Right renal pelvis (tissue), 4 donors: ENCODE data around the gene MLN. TPM values are rescaled to one million over a fixed set of nuclear protein-coding genes. Genes with fewer than 3 reads are reported as not detected.
"Not testable (repeated sequence)": the region's sequence is repeated elsewhere in the genome, so short reads cannot be mapped to it uniquely, and the experiment has no call there.

ENCODE experiments used
- DNase-seq, 4 donors: peaks; one replicate each; pipeline ENCODE4 v3.0.0-alpha.2; 2013; ENCODE audit warnings: low read depth in 4 of 4, low spot score in 3 of 4, missing footprints in 1 of 4
- polyA plus RNA-seq, 4 donors: library from polyadenylated mRNA; unstranded; fragments of 120-200 nt; gene quantifications; one replicate each; pipeline ENCODE4 v1.2.1, GENCODE V29; 2013; ENCODE audit not compliant: insufficient read length in 4 of 4

The MLN gene
- polyA plus RNA-seq, 4 donors, result 1.0 to 2.6 (median 1.3) TPM

GRCh38 chr6:33836806-33837469 lies 33.1 kb upstream of the MLN start:
- no peak for DNase-seq

GRCh38 chr6:33834401-33835392 lies 30.9 kb upstream of the MLN start:
- DNase-seq, result no peak

DNA sequence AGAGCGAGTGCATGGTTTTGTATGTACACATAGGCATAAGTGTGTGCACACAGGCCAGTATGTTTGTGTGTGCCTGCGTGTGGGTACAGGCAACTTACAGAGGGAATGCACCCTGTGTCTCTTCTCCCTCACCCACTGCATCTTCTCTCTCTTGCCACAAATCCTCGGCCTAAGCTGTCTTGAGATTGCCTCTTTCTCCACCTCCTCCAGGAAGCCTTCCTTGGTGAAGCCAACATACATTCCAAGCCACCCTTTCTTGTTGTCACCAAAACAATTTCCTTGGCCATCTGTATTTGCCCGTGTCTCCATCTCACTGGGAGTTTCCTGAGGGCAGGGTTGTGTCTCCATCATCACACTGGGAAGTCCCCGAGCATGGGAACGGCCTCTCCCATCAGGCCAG lies 29.8 kb upstream of the MLN start:
- no peak for DNase-seq

- not testable (repeated sequence) for DNase-seq
Measured at GRCh38 chr6:33832831-33833230, 29.0 kb upstream of the MLN start.

GRCh38 chr6:33831725-33832124 lies 27.9 kb upstream of the MLN start:
- DNase-seq, result not testable (repeated sequence)

DNA sequence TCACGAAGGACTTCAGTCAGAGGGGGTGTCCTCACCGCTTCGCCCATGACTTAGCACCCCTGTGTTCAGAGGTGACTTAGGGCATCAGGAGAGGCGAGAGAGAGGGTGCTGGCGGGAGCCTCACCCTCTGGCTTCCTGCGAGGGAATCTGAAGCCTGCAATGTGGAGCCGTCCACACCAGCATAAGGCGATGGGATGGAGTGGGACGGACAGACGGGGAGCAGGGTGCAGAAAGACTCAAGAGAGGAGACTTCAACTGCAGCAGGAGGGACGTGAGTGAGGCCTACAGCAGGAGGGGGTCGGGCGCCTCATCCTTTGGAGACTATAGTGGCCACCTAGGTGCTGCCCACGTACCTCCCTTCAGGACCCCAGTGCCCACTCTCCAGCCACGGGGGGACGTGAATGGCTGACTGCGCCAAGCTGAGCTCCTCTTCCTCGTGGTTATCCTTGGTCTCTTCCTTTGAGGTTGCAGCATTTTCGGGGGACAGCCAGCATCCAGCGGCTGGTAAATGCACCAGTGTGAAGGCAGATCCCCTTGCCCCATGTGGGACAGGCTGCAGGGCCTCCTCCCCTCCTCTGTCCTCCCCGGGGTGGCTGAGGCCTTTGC lies 26.9 kb upstream of the MLN start:
- no peak for DNase-seq

GRCh38 chr6:33828764-33829731 lies 25.2 kb upstream of the MLN start:
- DNase-seq, result no peak

GRCh38 chr6:33828452-33828763 lies 24.6 kb upstream of the MLN start:
- no peak for DNase-seq

DNA sequence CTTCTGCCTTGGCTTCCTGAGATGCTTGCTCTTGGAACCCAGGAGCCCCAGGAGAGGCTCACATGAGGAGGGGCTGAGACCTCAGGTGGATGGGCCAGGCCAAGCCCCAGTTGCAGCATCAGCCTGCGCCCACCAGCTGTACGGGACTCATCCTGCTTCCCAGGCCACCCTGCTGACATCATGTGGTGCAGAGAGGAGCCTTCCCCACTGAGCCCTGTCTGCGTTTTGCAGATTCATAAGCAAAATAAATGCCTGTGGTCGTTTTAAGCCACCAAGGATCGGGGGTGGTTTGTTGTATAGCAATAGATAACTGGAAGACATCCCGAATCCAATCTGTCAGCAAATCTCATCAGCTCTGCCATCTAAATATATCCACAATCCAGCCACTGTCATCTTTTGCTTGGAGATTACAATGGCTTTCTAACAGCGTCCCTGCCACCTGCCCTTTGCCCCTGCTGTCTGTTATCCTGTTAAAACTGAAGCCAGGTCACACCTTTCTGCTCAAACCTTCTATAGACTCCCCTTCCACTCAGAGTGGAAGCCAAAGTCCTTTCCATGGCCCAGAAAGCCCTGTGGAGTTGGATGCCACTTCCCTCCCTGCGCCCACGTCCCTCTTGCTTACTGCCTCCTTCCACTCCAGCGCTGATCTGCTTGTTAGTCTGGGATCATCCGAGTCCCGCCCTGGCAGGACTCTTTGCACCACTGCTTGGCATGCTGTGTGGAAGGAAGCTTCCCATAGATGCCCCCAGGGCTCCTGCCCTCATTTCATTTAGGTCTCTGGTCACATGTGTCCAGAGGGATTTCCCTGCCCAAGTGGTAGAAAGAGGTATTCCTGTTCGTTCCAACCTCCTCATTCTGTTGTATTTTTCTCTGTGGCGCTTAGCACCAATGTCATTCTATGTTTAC lies 24.0 kb upstream of the MLN start:
- DNase-seq, result no peak

- DNase-seq, result no peak
Measured at GRCh38 chr6:33826537-33826936, 22.7 kb upstream of the MLN start.

GRCh38 chr6:33824461-33825154 lies 20.8 kb upstream of the MLN start:
- DNase-seq, result no peak

DNA sequence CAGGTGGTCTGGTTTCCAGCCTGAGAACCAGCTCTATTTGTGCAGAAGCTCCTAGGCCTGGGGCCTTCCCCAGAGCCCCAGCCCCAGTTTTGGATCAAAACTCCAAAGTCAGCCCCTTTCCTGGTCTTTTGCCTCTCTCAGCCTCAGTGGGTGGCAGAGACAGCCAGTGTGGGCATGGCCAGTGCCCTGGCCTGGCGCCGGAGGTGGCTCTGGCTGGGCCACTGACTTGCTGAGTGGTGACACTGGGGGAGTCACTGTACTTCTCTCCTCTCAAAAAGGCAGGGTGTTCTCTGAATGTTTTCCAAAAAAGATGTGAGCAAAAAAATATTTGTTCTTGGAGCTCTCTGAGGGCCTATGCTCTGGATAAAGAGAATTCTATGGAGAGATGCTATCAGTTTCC lies 20.0 kb upstream of the MLN start:
- DNase-seq, result no peak

DNA sequence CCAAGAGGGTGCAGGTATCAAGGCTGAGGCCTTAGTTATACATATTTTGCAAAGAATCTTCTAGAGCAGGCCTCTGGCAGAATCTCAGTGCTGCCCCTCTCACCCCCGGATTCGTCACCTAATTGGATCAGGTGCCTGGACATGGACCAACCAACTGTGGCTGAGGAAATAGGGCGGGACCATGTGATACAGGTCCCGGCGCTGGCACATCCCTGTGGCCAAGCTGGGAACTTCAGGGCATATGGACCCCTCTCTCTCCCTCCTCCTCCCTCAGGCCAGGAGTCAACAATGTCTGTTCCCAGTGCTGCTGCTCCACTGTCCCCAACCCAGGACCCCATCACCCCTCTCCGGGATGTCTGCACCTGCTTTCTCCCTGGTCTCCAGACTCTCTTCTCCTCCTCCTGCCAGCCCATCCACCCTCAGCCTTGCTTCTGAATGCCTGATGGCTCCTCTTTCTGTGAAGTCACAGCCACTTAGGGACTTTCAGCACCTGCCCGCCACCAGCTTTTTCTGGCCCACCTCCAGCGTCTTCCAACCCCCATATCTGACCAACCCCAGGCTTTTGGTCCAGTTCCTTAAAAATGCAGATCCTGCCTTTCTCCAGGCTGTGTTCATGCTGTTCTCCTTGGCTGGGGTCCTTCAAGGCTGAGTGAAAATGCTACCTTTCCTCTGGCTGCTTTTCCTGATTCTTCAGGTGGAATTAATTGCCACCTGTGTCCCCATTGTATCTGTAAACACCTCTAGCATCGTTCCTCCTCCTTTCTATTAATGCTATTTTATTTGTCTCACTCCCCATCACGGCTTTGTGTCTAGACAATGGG lies 19.0 kb upstream of the MLN start:
- no peak for DNase-seq

- DNase-seq, result no peak
Measured at GRCh38 chr6:33820784-33821520, 17.1 kb upstream of the MLN start.

DNA sequence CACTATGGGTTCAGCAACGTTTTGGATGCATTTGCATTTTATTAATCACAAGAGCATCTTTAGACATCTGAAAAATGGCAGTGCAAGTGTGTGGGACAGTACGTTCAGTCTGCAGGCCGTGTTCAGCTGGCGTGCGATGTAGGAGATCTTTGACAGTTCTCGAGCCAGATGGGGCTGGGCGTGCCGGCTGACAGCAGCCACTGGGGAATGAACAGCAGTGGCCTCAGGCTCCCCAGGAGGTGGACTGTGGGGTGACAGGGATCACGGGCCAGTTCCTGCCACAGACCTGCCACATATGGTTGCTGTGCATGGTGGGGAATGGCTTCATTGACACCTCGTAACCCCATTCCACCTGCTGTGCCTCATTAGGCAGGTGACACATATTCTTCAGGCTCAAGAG lies 16.4 kb upstream of the MLN start:
- DNase-seq, result no peak

GRCh38 chr6:33819021-33819420 lies 15.2 kb upstream of the MLN start:
- DNase-seq, result no peak

DNA sequence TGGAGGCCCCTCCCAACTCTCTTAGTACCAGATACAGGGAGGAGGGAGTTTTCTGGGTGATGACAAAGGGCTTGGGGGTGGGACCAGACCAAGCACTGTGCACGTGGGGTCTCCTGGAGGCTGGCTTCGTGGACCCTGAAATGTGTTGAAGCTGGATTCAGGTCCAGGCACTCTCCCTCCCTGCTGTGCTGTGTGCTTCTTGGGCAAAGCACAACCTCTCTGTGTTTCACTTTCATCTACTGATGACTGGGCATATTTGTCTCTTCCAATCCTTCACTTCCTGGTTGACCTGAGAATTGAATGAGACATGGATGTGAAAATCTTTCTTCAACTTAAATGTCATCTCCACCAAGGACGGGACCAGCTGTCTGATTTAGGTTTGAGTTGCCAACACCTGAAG lies 14.5 kb upstream of the MLN start:
- no peak for DNase-seq
